Cardiac muscle cell (in vitro differentiated cells and primary cell): Measurements from ENCODE around the gene RRP7A. TPM values are rescaled to one million over a fixed set of nuclear protein-coding genes. Genes with fewer than 3 reads are reported as not detected.

Source experiments
- DNase-seq, 2 donors: peaks; one replicate each; pipeline versions ENCODE4 v3.0.0 to v3.0.0-alpha.2; 2010 to 2017; ENCODE audit warnings: low read depth in 1 of 2, low spot score in 1 of 2
- H3K27ac ChIP-seq: fragments of 200-600 bp; sonication (generic); 2 replicates; pipeline ENCODE4 v1.5.1; 2016
- H3K27me3 ChIP-seq: fragments of 200-600 bp; sonication (generic); 2 replicates; pipeline ENCODE4 v1.6.0; 2016; ENCODE audit warnings: control low read depth
- H3K36me3 ChIP-seq: fragments of 200-600 bp; sonication (generic); 2 replicates; pipeline ENCODE4 v1.5.1; 2016; ENCODE audit warnings: control low read depth
- H3K4me1 ChIP-seq: fragments of 200-600 bp; sonication (generic); 2 replicates; pipeline ENCODE4 v1.8.1; 2017; ENCODE audit warnings: low read depth, mild to moderate bottlenecking, mixed run types
- H3K4me3 ChIP-seq: fragments of 200-600 bp; sonication (generic); 2 replicates; pipeline ENCODE4 v1.5.1; 2016; ENCODE audit warnings: mild to moderate bottlenecking
- H3K9me3 ChIP-seq: fragments of 200-600 bp; sonication (generic); 2 replicates; pipeline ENCODE4 v1.5.1; 2017; ENCODE audit warnings: low read depth, mild to moderate bottlenecking, control low read depth
- CTCF ChIP-seq: IDR thresholded peaks from 2 replicates; pipeline ENCODE4 v1.5.1; 2012; ENCODE audit warnings: low read depth, mild to moderate bottlenecking, low read length
- polyA plus RNA-seq: library from polyadenylated mRNA; unstranded; fragments of >200 nt; fragmentation: Nextera tagmentation; extraction: Ambion mirVana; gene quantifications from 2 replicates; pipeline ENCODE4 v1.2.1, GENCODE V29; 2016
- total RNA-seq: library from RNA; depleted of rRNA; stranded (reverse); fragments of >200 nt; gene quantifications from 2 replicates; pipeline ENCODE4 v1.2.3, GENCODE V29; 2016

RRP7A gene
- total and polyA plus RNA-seq, 2 experiments from 2014 or later = 39.6 to 43.7 TPM

DNA sequence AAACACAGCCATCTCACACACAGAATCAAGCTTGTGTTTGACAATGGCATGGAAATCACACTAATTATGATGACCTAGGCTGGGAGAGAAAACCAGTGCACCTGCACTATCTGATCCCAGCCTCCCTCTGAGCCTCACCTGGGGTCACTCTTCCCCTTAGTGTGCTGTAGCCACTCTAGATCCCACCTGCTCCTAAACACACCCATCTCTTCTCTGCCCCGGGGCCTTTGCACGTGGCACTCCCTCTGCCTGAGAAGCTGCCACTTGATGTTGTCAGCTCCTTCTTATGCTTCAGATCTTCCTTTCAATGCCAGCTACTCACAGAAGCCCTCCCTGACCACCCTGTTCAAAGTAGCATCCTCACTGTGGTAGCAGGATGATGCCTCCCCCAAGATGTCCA, 44.5 kb downstream of the RRP7A start:
- Histone ChIP-seq H3K4me1 (no peaks in the 10 kb centered on the region), H3K9me3 (no peaks in the 10 kb centered on the region), H3K36me3 (no peaks in the 10 kb centered on the region), H3K27ac (no peak overlapping the region), H3K4me3 (no peak overlapping the region), H3K27me3 (no peaks in the 10 kb centered on the region)
- no peak for DNase-seq
- TF ChIP-seq CTCF = no peak

DNA sequence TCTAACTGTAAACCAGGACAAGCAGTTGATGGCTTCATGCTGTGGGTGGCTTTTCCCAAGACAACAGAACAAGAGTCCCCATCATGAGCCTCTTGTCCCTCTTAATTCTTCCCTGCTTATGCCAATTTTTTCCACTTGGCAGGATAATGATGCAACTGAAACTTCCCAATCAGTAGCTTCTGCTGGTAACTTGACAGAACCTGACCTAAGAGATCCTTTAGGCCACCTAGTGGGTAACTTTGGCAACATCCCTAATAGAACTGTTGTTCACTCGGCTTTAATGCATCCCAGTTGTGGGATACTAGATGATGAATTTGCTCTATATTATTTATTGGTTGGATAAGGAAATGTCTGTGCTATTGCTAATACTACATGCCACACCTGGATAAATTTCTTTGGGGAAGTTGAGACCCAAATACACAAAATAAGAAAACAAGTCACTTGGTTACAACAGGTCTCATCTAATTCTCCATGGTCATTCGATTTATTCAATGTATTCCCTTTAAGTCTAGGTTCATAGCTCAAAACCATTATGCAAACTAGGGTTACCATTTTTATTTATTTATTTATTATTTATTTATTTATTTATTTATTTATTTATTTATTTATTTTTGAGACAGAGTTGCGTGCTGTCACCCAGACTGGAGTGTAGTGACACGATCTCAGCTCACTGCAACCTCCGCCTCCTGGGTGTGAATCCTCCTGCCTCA, 46.0 kb downstream of the RRP7A start:
- Histone ChIP-seq H3K4me3 (no peak overlapping the region), H3K27me3 (no peaks in the 10 kb centered on the region), H3K4me1 (no peaks in the 10 kb centered on the region), H3K9me3 (no peaks in the 10 kb centered on the region), H3K36me3 (no peaks in the 10 kb centered on the region), H3K27ac (no peak overlapping the region)
- DNase-seq = peak; percentile 69 to 77
- peak; percentile 81 for TF ChIP-seq CTCF

- Histone ChIP-seq H3K4me3 (no peak overlapping the region), H3K27me3 (no peaks in the 10 kb centered on the region), H3K36me3 (no peaks in the 10 kb centered on the region), H3K9me3 (no peaks in the 10 kb centered on the region), H3K27ac (no peak overlapping the region), H3K4me1 (no peaks in the 10 kb centered on the region)
- no peak for DNase-seq
- TF ChIP-seq CTCF = no peak
These were observed 46.9 kb downstream of the RRP7A start for GRCh38 chr22:42472671-42473070.

DNA sequence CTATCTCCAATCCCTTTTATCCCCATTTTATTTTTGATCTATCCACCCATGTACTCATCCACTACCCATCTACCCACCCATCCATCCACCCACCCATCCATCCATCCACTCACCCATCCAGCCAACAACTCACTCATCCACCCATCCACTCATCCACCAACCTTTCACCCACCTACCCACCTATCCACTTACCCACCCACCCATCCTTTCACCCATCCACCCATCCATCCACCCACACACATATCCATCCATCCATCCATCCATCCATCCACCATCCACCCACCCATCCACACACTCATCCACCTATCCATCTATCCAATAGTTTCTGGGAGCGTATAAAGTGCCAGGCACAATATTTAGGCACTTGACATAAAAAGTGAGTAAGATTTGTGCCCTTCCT, 48.2 kb downstream of the RRP7A start:
- no peak for DNase-seq
- no peaks in the 10 kb centered on the region for H3K4me1 ChIP-seq
- H3K27me3 ChIP-seq = no peaks in the 10 kb centered on the region
- H3K4me3 ChIP-seq = no peak overlapping the region
- no peaks in the 10 kb centered on the region for H3K9me3 ChIP-seq
- H3K36me3 ChIP-seq = no peaks in the 10 kb centered on the region
- H3K27ac ChIP-seq = no peak overlapping the region
- TF ChIP-seq CTCF = no peak

DNA sequence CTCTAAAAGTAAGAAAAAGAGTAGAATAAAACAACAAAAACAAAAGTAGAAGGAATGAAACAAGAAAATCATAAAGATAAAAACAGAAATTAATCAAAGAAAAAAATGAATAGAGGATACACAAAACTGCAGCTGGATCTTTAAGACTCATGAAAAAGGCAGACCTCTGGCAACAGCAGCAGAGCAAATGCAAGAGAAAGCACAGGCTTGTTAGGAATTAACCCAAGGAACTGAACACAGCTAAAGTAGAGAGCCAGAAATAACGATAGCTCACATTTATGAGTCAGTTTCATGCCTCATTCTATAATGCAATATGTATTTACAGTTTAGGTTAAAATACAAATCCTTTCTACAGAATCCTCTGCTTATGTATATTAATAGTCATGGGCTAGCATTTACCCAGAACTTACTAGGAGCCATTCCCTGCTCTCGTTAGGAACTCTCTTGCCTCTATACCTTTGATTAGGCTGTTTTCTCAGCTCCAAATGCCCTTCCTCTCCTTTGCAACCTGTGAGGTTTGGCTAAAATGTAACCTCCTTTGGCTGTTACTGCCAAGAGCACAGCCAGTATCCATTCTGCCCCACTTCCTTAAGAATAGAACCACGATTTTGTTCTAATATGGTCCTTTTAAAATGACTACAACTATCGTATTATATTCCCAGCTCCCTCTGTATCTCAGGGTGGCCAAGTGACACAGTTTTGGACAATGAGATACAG, 49.1 kb downstream of the RRP7A start:
- H3K36me3 ChIP-seq = no peaks in the 10 kb centered on the region

More for the DNA sequence above, 49.1 kb downstream of the RRP7A start:
- H3K27ac ChIP-seq = no peak overlapping the region
- H3K4me1 ChIP-seq = no peaks in the 10 kb centered on the region
- no peak for TF ChIP-seq CTCF
- no peak for DNase-seq
- no peak overlapping the region for H3K4me3 ChIP-seq
- no peaks in the 10 kb centered on the region for H3K27me3 ChIP-seq
- H3K9me3 ChIP-seq = no peaks in the 10 kb centered on the region
